PC-9 (cell line): ENCODE results near the gene PADI1.

Source experiments
- CTCF ChIP-seq: fragments of 200-600 bp; sonication (generic); conservative IDR thresholded peaks from 2 replicates; pipeline ENCODE4 v1.6.1; 2017; ENCODE audit warnings: mixed run types, antibody characterized with exemption, mild to moderate bottlenecking, moderate library complexity
- EZH2 ChIP-seq: fragments of 200-600 bp; sonication (generic); IDR thresholded peaks from 2 replicates; pipeline ENCODE4 v1.8.0; 2017; ENCODE audit warnings: antibody characterized with exemption, low read depth

GRCh38 chr1:17243274-17243673 lies 38.3 kb downstream of the PADI1 start:
- TF ChIP-seq EZH2 (no peak), CTCF (no peak)
